Smooth muscle cell (in vitro differentiated cells): ENCODE data around the gene MYL7. TPM values are rescaled to one million over a fixed set of nuclear protein-coding genes. Genes with fewer than 3 reads are reported as not detected.

Experiments
- DNase-seq: peaks from one replicate; lab custom pipeline; 2025; ENCODE audit not compliant: unreplicated experiment; lab: John Stamatoyannopoulos, UW
- H2AFZ ChIP-seq: fragments of 200-600 bp; sonication (generic); 2 replicates; pipeline ENCODE4 v1.6.0; 2016; ENCODE audit warnings: antibody characterized with exemption, low read depth, mild to moderate bottlenecking
- H3F3A ChIP-seq: fragments of 200-600 bp; sonication (generic); 2 replicates; pipeline ENCODE4 v1.6.0; 2017; ENCODE audit warnings: antibody characterized with exemption, low read depth
- H3K27ac ChIP-seq: fragments of 200-600 bp; sonication (generic); 2 replicates; pipeline ENCODE4 v1.5.1; 2016; ENCODE audit warnings: low read depth, mild to moderate bottlenecking
- H3K27me3 ChIP-seq: fragments of 200-600 bp; sonication (generic); 2 replicates; pipeline ENCODE4 v1.6.1; 2016; ENCODE audit warnings: low read depth, mild to moderate bottlenecking
- H3K36me3 ChIP-seq: fragments of 200-600 bp; sonication (generic); 2 replicates; pipeline ENCODE4 v1.5.1; 2016; ENCODE audit warnings: low read depth
- H3K4me1 ChIP-seq: fragments of 200-600 bp; sonication (generic); 2 replicates; pipeline ENCODE4 v1.5.1; 2016; ENCODE audit warnings: low read depth
- H3K4me2 ChIP-seq: fragments of 200-600 bp; sonication (generic); 2 replicates; pipeline ENCODE4 v1.6.0; 2016; ENCODE audit warnings: mild to moderate bottlenecking
- H3K4me3 ChIP-seq: fragments of 200-600 bp; sonication (generic); 2 replicates; pipeline ENCODE4 v1.5.1; 2016; ENCODE audit warnings: mild to moderate bottlenecking
- H3K79me2 ChIP-seq: fragments of 200-600 bp; sonication (generic); 2 replicates; pipeline ENCODE4 v1.6.0; 2016; ENCODE audit warnings: low read depth, mild to moderate bottlenecking
- H3K9ac ChIP-seq: fragments of 200-600 bp; sonication (generic); 2 replicates; pipeline ENCODE4 v1.6.0; 2016; ENCODE audit warnings: low read depth
- H3K9me3 ChIP-seq: fragments of 200-600 bp; sonication (generic); replicated peaks from 2 replicates; pipeline ENCODE4 v1.5.1; 2016; ENCODE audit warnings: low read depth
- H4K20me1 ChIP-seq: fragments of 200-600 bp; sonication (generic); 2 replicates; pipeline ENCODE4 v1.6.0; 2016; ENCODE audit warnings: low read depth
- WGBS: methylation state at CpG from one replicate; pipeline ENCODE4 v1.1.7; 2016; ENCODE audit warnings: low lambda C conversion rate; 5-methylcytosine and 5-hydroxymethylcytosine counted together
- polyA plus RNA-seq: library from polyadenylated mRNA; unstranded; fragments of >200 nt; fragmentation: Nextera tagmentation; extraction: Ambion mirVana; gene quantifications from 2 replicates; pipeline ENCODE4 v1.2.1, GENCODE V29; 2016
- total RNA-seq: library from RNA; depleted of rRNA; stranded (reverse); fragments of >200 nt; gene quantifications from 2 replicates; pipeline ENCODE4 v1.2.3, GENCODE V29; 2014
- TF ChIP-seq, protein P1 (sequence below): fragments of 200-600 bp; sonication (generic); IDR thresholded peaks from 2 replicates; pipeline ENCODE4 v1.5.1; 2017; ENCODE audit warnings: borderline replicate concordance, mild to moderate bottlenecking, antibody characterized with exemption; ENCODE audit not compliant: insufficient read depth, poor library complexity, severe bottlenecking

Gene MYL7
- total and polyA plus RNA-seq, 2 experiments from 2014 or later = 35.8 to 95.1 TPM

GRCh38 chr7:44184873-44185446 lies 43.8 kb upstream of the MYL7 start:
- Histone ChIP-seq H2AFZ (peak overlapping the region; percentile 87), H3F3A (no peaks in the 10 kb centered on the region), H3K4me1 (peaks cover 14% of the 10 kb centered on the region), H3K4me3 (no peak overlapping the region), H3K36me3 (no peaks in the 10 kb centered on the region), H4K20me1 (no peaks in the 10 kb centered on the region), H3K79me2 (no peaks in the 10 kb centered on the region), H3K4me2 (peak overlapping the region; percentile 69), H3K27ac (peak overlapping the region; percentile 97), H3K9ac (peak overlapping the region; percentile 85), H3K27me3 (no peaks in the 10 kb centered on the region), H3K9me3 (no peaks in the 10 kb centered on the region)
- DNase-seq = no peak
- TF ChIP-seq, protein P1, sequence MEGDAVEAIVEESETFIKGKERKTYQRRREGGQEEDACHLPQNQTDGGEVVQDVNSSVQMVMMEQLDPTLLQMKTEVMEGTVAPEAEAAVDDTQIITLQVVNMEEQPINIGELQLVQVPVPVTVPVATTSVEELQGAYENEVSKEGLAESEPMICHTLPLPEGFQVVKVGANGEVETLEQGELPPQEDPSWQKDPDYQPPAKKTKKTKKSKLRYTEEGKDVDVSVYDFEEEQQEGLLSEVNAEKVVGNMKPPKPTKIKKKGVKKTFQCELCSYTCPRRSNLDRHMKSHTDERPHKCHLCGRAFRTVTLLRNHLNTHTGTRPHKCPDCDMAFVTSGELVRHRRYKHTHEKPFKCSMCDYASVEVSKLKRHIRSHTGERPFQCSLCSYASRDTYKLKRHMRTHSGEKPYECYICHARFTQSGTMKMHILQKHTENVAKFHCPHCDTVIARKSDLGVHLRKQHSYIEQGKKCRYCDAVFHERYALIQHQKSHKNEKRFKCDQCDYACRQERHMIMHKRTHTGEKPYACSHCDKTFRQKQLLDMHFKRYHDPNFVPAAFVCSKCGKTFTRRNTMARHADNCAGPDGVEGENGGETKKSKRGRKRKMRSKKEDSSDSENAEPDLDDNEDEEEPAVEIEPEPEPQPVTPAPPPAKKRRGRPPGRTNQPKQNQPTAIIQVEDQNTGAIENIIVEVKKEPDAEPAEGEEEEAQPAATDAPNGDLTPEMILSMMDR = no peak
- WGBS = 89% methylated on average over 2 of the region's 2 CpGs

- DNase-seq = no peak
- Histone ChIP-seq H3K4me1 (peaks cover 14% of the 10 kb centered on the region), H3F3A (no peaks in the 10 kb centered on the region), H3K27ac (peak overlapping the region; percentile 97), H3K4me3 (no peak overlapping the region), H2AFZ (no peak overlapping the region), H3K9me3 (no peaks in the 10 kb centered on the region), H3K36me3 (no peaks in the 10 kb centered on the region), H4K20me1 (no peaks in the 10 kb centered on the region), H3K27me3 (no peaks in the 10 kb centered on the region), H3K4me2 (peak overlapping the region; percentile 69), H3K9ac (peak overlapping the region; percentile 85), H3K79me2 (no peaks in the 10 kb centered on the region)
- TF ChIP-seq, protein P1 = no peak
- 65% methylated on average over 16 of the region's 16 CpGs for WGBS
Observed at GRCh38 chr7:44184206-44184872, 43.2 kb upstream of the MYL7 start.

DNA sequence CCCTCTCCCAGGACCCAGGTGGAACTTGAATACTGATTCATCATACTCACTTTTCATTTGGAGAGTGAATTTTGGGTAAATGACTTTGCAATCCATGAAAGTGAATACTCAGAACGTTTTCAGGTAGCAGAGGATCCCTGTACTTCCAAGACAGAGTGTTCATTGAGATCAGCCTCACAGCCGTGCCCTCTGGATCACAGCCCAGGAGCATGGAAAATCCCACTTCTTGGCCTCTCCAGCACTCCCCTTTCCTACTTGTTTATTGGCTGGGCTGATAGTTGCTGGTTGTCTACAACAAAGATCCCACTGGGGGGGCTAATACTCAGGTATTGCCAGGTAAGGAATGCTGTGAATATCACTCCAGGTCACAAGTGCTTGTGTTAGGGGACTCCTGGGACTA lies 42.3 kb upstream of the MYL7 start:
- no peaks in the 10 kb centered on the region for H3K79me2 ChIP-seq
- H3K4me3 ChIP-seq = no peak overlapping the region
- H3K9ac ChIP-seq = no peak overlapping the region
- peaks cover 14% of the 10 kb centered on the region for H3K4me1 ChIP-seq
- no peaks in the 10 kb centered on the region for H3F3A ChIP-seq
- no peak overlapping the region for H3K4me2 ChIP-seq
- no peak overlapping the region for H2AFZ ChIP-seq
- WGBS = 79% methylated on average over 2 of the region's 2 CpGs
- H4K20me1 ChIP-seq = no peaks in the 10 kb centered on the region
- TF ChIP-seq, protein P1 = no peak
- no peak for DNase-seq
- no peak overlapping the region for H3K27ac ChIP-seq
- no peaks in the 10 kb centered on the region for H3K27me3 ChIP-seq
- no peaks in the 10 kb centered on the region for H3K36me3 ChIP-seq
- H3K9me3 ChIP-seq = no peaks in the 10 kb centered on the region

DNA sequence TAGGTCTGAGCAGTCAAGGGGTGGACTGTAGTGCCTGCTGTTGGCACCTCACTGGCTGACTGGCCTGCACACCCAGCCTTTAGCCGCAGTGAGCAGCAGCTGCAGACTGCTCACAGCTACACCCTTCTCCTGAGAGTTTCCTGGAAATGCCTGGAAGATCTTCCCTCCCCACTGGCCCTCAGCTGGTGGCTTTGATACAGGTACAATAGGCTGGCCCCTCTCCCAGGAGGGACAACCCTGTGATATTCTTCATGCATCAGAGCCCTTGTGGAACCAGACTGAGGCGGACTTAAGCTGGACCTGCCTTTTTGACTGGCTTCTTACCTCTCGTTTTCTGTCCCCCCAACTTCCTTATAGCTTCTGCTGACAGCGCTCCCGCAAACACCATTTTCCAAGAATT lies 41.7 kb upstream of the MYL7 start:
- no peaks in the 10 kb centered on the region for H3K9me3 ChIP-seq
- no peak overlapping the region for H3K4me3 ChIP-seq
- no peak for DNase-seq
- H3K36me3 ChIP-seq = no peaks in the 10 kb centered on the region
- H3K27me3 ChIP-seq = no peaks in the 10 kb centered on the region
- TF ChIP-seq, protein P1 = no peak
- H3K27ac ChIP-seq = no peak overlapping the region
- H3F3A ChIP-seq = no peaks in the 10 kb centered on the region
- no peak overlapping the region for H3K9ac ChIP-seq
- H3K4me2 ChIP-seq = no peak overlapping the region
- H2AFZ ChIP-seq = no peak overlapping the region
- no peaks in the 10 kb centered on the region for H4K20me1 ChIP-seq
- no peaks in the 10 kb centered on the region for H3K79me2 ChIP-seq
- H3K4me1 ChIP-seq = peaks cover 16% of the 10 kb centered on the region
- WGBS = 84% methylated on average over 5 of the region's 5 CpGs
